ENCODE data around the gene PRKAG2.
"Not testable (repeated sequence)": the region's sequence is repeated elsewhere in the genome, so short reads cannot be mapped to it uniquely, and the experiment has no call there.

The PRKAG2 gene

DNA sequence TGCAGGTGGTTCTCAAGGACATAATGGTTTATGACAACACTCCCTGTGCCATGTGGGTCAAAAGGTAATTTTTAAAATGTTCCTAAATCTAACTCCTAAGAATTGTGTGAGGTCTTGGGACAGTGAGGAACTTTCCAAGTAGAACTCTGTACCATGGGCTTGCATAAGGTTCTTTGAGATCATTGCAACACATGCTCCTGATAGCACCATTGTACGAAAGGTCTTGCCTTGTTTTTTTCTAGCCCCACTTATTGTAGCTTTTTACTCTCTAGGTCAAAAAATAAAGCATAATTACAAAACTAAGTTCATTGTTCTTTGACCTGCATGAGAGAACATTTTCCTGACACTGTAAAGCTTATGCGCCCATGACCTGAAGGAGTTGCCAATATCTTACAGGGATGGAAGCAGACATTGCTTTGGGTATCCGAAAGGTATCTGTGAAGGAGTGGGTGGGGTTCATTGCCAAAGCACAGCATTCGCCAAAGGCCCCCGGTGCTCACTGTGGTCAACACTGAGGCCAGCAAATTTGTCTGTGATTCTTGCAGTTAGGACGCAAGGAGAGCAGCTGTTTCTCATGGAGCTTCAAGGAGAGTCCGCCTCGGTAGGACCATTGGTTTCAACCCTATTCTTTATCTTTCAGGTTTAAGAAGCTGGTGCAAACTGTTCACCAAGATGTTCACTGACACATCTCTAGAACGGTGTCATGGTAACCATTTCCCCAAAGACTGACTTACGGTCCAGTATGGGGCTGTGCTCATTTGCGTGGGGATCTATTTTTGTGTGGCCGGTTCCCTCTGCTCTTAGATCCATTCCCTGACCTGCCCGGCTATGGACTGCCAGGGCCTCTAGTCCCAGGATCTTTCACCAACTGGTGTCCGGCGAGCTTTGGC, 7.6 kb upstream of the PRKAG2 start:
- H3K27ac Mint-ChIP-seq: no peak overlapping the region
- H3K4me1 Mint-ChIP-seq (ENCODE audit: low read depth): no peaks in the 10 kb centered on the region
- DNase-seq (ENCODE audit: low spot score): no peak
- H3K9me3 Mint-ChIP-seq: no peaks in the 10 kb centered on the region
- no peak overlapping the region for H3K4me3 Mint-ChIP-seq
- H3K36me3 Mint-ChIP-seq (ENCODE audit: low read depth): no peaks in the 10 kb centered on the region
- peaks cover 22% of the 10 kb centered on the region for H3K27me3 Mint-ChIP-seq (ENCODE audit: low read depth)

DNA sequence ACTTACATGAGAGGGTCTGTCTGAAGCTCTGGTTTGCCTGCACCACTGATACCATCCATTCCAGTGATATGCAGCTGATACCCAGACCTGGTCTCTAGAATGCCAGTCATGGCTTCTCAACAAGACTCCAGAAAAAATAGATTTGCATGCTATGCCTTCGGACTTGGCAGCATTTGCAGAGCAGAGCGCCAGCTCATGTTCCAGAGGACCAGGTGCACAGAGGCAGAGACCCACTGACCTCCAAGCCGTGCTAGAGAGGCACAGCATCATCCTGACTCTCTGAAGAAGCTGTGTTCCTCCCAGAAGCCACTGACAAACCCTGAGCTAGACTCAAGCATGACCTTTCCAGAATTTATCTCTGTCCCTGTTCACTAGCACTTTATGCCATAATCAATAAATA, 6.9 kb upstream of the PRKAG2 start:
- H3K4me1 Mint-ChIP-seq (ENCODE audit: low read depth): no peaks in the 10 kb centered on the region
- peaks cover 26% of the 10 kb centered on the region for H3K27me3 Mint-ChIP-seq (ENCODE audit: low read depth)
- no peak overlapping the region for H3K4me3 Mint-ChIP-seq
- no peaks in the 10 kb centered on the region for H3K9me3 Mint-ChIP-seq
- H3K36me3 Mint-ChIP-seq (ENCODE audit: low read depth): no peaks in the 10 kb centered on the region
- H3K27ac Mint-ChIP-seq: no peak overlapping the region
- no peak for DNase-seq (ENCODE audit: low spot score)

DNA sequence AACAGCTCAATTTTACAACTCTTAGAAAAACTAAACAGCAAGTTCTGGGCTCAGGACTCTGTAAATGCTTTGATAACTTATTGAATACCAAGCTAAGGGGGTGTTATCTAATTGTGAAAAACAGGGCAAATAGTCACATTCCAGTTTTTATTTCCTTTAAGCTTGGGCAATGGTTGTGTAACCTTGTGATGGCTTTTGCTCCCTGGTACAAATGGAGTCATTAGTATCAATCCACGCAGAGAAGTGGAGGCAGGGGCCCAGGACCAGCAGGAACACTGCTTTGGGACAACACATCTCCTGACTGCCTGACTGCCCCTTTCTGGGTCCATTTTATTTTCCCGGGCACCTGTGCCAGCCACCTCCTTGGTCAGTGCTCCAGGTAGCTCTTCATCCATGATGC, 5.8 kb upstream of the PRKAG2 start:
- H3K27me3 Mint-ChIP-seq (ENCODE audit: low read depth): peaks cover 34% of the 10 kb centered on the region
- H3K4me1 Mint-ChIP-seq (ENCODE audit: low read depth): no peaks in the 10 kb centered on the region
- H3K9me3 Mint-ChIP-seq: no peaks in the 10 kb centered on the region
- H3K36me3 Mint-ChIP-seq (ENCODE audit: low read depth): no peaks in the 10 kb centered on the region
- H3K4me3 Mint-ChIP-seq: no peak overlapping the region
- H3K27ac Mint-ChIP-seq: no peak overlapping the region
- DNase-seq (ENCODE audit: low spot score): no peak

DNA sequence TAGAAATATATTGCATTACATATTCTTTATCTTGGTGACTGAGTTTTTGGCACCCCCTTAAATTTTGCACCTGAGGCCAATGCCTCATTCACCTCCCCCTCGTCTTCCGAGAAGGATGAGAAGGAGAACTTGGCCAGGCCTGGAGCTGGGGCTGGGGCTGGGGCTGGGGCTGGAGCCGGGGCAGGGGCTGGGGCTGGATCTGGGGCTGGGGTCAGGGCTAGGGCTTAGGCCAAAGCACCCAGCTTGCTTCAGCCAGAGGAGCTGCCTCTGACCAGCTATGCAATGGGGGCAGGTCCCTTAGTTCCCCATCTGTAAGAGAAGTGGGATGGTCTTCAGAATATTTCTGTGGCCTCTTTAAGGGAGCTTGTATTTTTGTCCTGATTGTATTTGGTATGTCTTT, 3.8 kb upstream of the PRKAG2 start:
- Mint-ChIP-seq H3K4me3 (no peak overlapping the region), H3K27ac (no peak overlapping the region), H3K27me3 (ENCODE audit: low read depth) (peaks cover 31% of the 10 kb centered on the region), H3K4me1 (ENCODE audit: low read depth) (peaks cover 6% of the 10 kb centered on the region), H3K36me3 (ENCODE audit: low read depth) (no peaks in the 10 kb centered on the region), H3K9me3 (no peaks in the 10 kb centered on the region)
- DNase-seq (ENCODE audit: low spot score): no peak

DNA sequence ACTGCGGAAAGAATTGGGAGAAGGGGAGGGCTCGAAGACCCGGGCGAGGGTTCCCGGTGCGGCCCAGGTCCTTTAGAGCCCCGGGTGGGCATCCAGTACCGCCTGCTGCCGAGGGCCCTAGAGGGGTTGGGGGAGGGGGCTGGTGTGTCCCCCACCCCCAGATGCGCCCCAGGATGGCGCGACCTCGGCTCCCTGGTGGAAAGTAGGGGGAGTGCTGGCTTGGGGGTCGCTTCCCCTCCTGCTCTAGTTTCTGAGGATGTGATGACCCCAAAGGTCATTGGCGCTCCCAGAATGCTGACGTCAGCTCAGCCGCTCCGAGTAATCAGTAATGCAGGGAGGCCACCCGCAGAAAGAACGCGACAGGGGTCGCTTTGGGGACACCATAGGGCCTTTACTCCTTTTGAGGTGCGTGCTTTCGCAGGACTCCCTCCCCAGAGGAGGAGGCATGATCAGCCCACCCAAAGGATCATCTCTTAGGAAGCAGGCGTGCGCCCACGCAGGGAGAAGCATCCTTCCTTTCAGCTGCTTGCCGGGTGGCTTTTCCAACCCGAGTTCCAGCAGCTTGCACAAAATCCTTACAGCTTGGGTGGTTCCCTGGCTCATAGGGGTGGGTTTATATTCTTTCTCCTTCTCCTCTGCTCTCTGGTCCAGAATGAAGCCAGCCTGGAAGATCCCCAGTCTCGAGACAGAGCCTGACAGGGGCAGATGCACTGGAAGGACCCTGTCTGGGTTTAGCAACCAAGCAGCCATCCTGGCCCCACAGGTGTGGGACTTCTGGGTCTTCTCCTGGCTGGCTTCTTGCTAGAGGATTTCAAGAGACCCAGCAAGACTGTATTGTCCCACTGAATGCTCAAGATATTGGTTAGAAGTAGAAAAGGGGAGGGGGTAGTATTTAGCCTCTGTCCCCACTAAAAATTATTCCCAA, 1.3 kb upstream of the PRKAG2 start:
- H3K9me3 Mint-ChIP-seq: no peaks in the 10 kb centered on the region
- no peaks in the 10 kb centered on the region for H3K36me3 Mint-ChIP-seq (ENCODE audit: low read depth)
- H3K27ac Mint-ChIP-seq: no peak overlapping the region
- peaks cover 37% of the 10 kb centered on the region for H3K27me3 Mint-ChIP-seq (ENCODE audit: low read depth)
- DNase-seq (ENCODE audit: low spot score): no peak
- peak overlapping the region; percentile 45 for H3K4me3 Mint-ChIP-seq
- peaks cover 13% of the 10 kb centered on the region for H3K4me1 Mint-ChIP-seq (ENCODE audit: low read depth)

DNA sequence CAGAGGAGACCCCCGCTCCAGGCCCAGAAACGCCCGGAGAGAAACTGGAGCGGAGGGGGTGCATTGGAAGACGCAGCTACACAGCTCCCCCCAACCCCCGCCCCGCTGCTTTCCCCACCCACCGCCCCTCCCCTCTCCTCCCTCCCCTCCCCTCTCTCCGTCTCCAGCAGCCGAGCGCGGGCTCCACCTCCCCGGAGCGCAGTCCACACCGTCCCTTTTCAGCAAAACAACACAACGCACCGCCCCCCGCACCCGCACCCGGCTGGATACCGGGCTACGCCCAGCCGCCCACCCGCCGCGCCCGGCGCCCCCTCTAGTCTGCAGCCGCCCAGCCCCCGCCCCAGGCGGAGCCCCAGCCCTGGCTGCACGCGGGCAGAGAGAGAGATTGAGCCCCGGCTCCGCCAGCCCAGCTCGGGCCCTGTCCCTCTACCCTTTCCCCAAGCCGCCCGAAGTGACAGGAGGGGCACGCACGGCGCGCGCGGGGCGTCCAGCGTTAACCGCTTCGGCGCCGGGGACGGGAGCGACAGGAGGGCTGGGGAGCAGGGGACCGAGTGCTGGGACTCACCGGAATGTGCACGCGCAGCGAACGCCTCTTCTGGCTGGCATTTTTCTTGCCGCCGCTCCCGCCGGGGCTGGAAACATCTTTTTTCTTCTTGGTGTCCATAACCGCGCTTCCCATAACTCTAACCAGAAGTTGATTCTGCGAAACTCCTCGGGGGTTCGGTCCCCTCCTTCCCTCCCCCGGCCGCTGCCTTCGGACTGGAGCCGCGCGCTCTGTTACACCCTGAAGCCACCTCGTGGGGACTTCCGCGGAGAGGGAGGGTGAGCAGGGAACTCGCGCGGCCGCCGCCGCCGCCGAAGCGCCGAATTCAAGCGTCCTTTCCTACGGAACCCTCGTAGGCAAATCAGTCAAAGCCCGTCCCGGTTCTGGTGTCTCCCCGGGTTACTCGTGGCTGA, 695 bp downstream of the PRKAG2 start:
- Mint-ChIP-seq H3K27me3 (ENCODE audit: low read depth) (peaks cover 28% of the 10 kb centered on the region), H3K4me1 (ENCODE audit: low read depth) (peaks cover 13% of the 10 kb centered on the region), H3K27ac (peak overlapping the region; percentile 81), H3K4me3 (peak overlapping the region; percentile 93), H3K36me3 (ENCODE audit: low read depth) (no peaks in the 10 kb centered on the region), H3K9me3 (no peaks in the 10 kb centered on the region)
- peak; percentile 46 for DNase-seq (ENCODE audit: low spot score)

DNA sequence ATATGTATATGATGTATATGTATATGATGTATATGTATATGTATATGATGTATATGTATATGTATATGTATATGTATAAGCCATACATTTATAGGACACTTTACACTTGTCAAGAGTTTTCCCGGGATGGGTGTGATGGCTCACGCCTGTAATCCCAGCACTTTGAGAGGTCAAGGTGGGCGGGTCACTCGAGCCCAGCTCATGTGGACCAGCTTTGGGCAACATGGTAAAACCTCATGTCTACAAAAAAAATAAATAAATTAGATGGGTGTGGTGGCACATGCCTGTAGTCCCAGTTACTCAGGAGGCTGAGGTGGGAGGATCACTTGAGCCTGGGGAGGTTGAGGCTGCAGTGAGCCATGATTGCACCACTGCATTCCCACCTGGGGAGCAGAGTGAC, 2.4 kb downstream of the PRKAG2 start:
- not testable (repeated sequence) for H3K27ac Mint-ChIP-seq; H3K9me3 Mint-ChIP-seq; DNase-seq (ENCODE audit: low spot score); H3K36me3 Mint-ChIP-seq (ENCODE audit: low read depth)
- H3K4me1 Mint-ChIP-seq (ENCODE audit: low read depth): peaks cover 13% of the 10 kb centered on the region
- H3K4me3 Mint-ChIP-seq: peak overlapping the region; percentile 85
- peaks cover 21% of the 10 kb centered on the region for H3K27me3 Mint-ChIP-seq (ENCODE audit: low read depth)

DNA sequence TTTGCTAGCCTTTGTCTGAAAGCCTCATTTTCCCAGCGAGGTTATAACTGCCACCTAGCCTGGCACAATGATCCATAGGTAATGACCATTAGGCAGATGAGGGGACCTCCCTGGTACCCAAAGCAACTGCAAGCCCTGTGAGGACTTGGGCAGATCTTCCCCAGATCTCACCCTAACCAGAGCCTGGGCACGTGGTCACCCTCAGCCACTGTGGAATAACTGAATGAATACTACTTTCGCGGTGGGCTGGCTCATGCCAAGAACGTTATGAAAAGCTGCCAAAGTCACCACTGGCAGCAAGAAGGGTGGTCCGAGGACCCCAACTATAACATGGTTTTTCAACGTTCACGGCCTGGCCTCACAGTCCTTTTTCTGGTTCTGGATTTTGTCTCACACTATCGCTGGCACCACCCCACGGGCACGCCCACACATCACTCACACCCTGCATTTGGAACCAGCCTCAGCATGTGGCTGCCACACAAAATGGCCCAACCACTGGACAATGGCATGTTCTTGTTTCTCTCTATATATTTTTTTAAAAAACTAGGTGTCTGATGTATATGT, 3.4 kb downstream of the PRKAG2 start:
- H3K36me3 Mint-ChIP-seq (ENCODE audit: low read depth): no peaks in the 10 kb centered on the region
- no peak for DNase-seq (ENCODE audit: low spot score)
- no peaks in the 10 kb centered on the region for H3K9me3 Mint-ChIP-seq
- no peak overlapping the region for H3K27ac Mint-ChIP-seq
- no peak overlapping the region for H3K4me3 Mint-ChIP-seq
- peaks cover 13% of the 10 kb centered on the region for H3K4me1 Mint-ChIP-seq (ENCODE audit: low read depth)
- peaks cover 15% of the 10 kb centered on the region for H3K27me3 Mint-ChIP-seq (ENCODE audit: low read depth)

DNA sequence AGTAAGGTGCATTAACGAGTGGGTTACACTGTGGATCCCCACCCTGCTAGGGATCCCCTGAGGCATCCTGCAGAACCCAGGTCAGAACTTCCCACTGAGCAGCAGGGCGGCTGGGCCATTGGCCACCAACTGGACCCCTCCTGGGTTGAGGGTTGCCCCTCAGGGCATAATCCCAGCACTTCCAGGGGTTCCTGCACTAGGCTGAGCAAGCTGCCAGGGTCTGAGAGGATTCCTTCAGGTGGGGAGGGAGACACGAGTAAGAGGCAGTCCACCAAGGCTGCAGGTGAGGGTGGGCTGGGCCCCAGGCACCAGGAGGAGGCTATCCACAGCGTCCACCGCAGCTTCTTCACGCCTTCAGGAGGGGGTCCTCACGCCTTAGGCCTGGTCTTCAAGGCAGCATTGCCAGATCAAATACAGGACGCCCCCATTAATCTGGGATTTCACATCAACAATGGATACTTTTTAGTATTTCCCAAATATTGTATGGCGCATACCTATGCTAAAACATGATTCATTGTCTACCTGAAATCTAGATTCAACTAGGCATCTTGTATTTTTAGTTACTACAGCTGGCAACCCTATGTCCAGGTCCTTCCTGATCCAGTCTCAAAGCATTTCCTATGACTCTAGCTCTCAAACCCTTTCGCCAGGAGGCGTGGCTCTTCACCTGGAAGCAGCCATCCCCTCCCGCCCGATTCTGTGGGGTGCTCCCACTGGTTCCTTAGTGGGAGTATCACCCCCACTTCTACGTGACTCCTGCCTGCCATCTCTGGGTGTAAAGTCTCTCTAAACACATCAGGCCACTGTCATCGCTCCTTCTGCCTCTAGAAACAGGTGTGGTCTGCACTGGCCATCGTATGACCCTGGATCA, 4.1 kb downstream of the PRKAG2 start:
- Mint-ChIP-seq H3K27ac (no peak overlapping the region), H3K36me3 (ENCODE audit: low read depth) (no peaks in the 10 kb centered on the region), H3K9me3 (no peaks in the 10 kb centered on the region), H3K27me3 (ENCODE audit: low read depth) (peaks cover 9% of the 10 kb centered on the region), H3K4me3 (no peak overlapping the region), H3K4me1 (ENCODE audit: low read depth) (peaks cover 13% of the 10 kb centered on the region)
- no peak for DNase-seq (ENCODE audit: low spot score)

DNA sequence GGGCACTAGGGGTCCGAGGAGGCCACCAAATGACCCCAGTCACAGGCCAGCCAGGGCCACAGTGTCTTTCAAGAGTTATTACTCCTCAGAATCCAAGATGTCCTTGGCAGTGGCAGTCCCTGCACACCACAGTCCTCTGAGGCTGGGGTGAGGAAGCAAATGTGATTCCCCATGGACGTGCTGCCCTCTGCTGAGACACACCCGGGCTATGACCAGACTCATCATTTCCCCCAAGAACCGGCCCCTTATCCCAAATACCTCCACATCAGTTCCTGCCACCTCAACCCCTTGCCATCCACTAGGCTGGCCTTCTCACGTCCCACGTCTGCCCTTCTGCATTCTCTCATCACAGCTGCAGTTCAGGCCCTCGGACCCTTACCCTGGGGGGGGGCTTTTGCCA, 5.0 kb downstream of the PRKAG2 start:
- peaks cover 12% of the 10 kb centered on the region for H3K4me1 Mint-ChIP-seq (ENCODE audit: low read depth)
- H3K36me3 Mint-ChIP-seq (ENCODE audit: low read depth): no peaks in the 10 kb centered on the region

DNA sequence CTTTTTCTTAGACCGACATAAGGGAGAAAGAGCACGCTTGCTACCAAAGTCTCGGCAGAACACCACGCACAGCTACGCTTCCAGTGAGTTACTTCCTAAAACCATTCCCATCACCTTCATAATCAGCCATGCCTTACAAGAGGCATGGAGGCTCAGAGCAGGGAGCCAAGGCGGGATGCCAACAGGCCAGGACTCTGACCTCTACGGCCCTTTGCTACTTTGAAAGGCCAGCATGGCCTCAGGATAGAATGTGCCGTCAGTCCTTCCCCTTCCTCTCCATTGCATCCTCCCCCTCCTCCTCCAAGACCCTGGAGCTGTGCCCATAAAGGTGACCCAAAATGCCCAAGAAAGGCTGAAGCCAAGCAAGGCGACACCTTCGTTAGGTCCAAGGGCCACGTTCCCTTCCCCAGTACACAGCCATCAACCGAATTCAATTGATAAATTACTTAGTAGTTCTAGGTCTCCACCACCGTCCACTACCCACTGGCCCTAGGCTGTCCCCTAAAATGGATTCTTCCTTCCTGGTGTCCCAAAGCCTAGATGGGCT, 5.7 kb downstream of the PRKAG2 start:
- peaks cover 7% of the 10 kb centered on the region for H3K27me3 Mint-ChIP-seq (ENCODE audit: low read depth)
- no peak overlapping the region for H3K4me3 Mint-ChIP-seq
- H3K9me3 Mint-ChIP-seq: no peaks in the 10 kb centered on the region
- H3K27ac Mint-ChIP-seq: no peak overlapping the region
- H3K4me1 Mint-ChIP-seq (ENCODE audit: low read depth): peaks cover 7% of the 10 kb centered on the region
- DNase-seq (ENCODE audit: low spot score): no peak
- no peaks in the 10 kb centered on the region for H3K36me3 Mint-ChIP-seq (ENCODE audit: low read depth)

More for the DNA sequence above, 5.0 kb downstream of the PRKAG2 start:
- Mint-ChIP-seq H3K27me3 (ENCODE audit: low read depth) (peaks cover 9% of the 10 kb centered on the region), H3K4me3 (no peak overlapping the region), H3K27ac (no peak overlapping the region), H3K9me3 (no peaks in the 10 kb centered on the region)
- DNase-seq (ENCODE audit: low spot score): no peak

Measured in T-helper 2 cell treated with Interferon-gamma antibody and Interleukin-4, amounts not matched to agents 5 μg/mL and 100 μg/mL, for 36 hours (primary cell).